Mucosa of descending colon (tissue), 3 donors: Measurements from ENCODE around the gene CHMP4A. TPM values are rescaled to one million over a fixed set of nuclear protein-coding genes. Genes with fewer than 3 reads are reported as not detected.

Source experiments
- ATAC-seq: fragments of 200-7000 bp; cut with Tn5 transposase; one replicate; pipeline ENCODE4 v1.9.1; 2020; ENCODE audit warnings: mild to moderate bottlenecking, moderate library complexity
- DNase-seq, 3 donors: peaks; one replicate each; pipeline ENCODE4 v3.0.0-alpha.2; 2020
- H3K36me3 ChIP-seq: fragments of 200-600 bp; one replicate; pipeline ENCODE4 v1.8.0; 2021; ENCODE audit warnings: low read depth, mild to moderate bottlenecking
- H3K4me1 ChIP-seq: fragments of 200-600 bp; one replicate; pipeline ENCODE4 v1.8.0; 2021; ENCODE audit warnings: low read depth, mild to moderate bottlenecking
- H3K4me3 ChIP-seq: fragments of 200-600 bp; one replicate; pipeline ENCODE4 v1.8.0; 2021; ENCODE audit warnings: mild to moderate bottlenecking
- H3K9me3 ChIP-seq: fragments of 200-600 bp; one replicate; pipeline ENCODE4 v1.8.0; 2021; ENCODE audit warnings: mild to moderate bottlenecking
- intact Hi-C, 2 donors: fragments of 100-400 bp; cut with DNase I in 1 of 2; cut with micrococcal nuclease in 1 of 2; formaldehyde crosslinking; loops; one replicate each; pipeline versions ENCODE4 v1.11.0 to v1.11.1; 2022; cut with DNase I, micrococcal nuclease
- total RNA-seq, 3 donors: library from RNA; stranded (reverse); fragmentation: NEBNext Ultra II Directional in 2 of 3; extraction: Animal tissue kit (Norgen Biotek cat#: 25700) in 2 of 3; gene quantifications; one replicate each; pipeline versions ENCODE4 v1.2.1 to v1.2.4, GENCODE V29; 2021 to 2023
- TF ChIP-seq, protein P1 (sequence below): fragments of 200-600 bp; IDR thresholded peaks from one replicate; pipeline ENCODE4 v1.8.0; 2022; ENCODE audit warnings: antibody characterized with exemption, mild to moderate bottlenecking
- donor health status: DM: no; HTN: no; CAD: no; lungs with moderate emphysema.
- donor health status: DM: no; HTN: no; CAD: no.
- donor health status: DM: no; HTN: yes; CAD: no.

Gene CHMP4A
- total RNA-seq, 3 donors from 2014 or later = 47.6 to 67.8 (median 49.5) TPM

DNA sequence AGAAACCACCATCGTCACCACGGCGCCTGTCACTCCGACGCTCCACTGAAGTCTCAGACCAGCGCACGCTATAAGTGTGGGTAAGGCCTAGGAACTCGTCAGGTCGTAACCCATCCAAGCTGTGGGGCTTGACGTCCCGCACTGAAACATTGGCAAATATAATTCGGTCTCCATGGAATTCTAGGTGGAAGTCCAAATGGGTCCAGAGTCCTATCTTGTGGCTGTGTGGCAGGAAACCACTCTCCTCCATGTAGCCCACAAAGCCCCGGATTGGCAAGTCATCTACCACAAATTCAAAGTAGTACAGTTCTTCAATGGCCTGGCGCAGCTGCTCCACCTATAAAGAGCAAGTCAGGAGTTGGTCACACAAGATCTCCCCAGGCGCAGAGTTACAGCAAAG is 20.4 kb downstream of the CHMP4A start:
- ATAC-seq (no peak), DNase-seq (no peak)
- H3K4me1 ChIP-seq = peaks cover 16% of the 10 kb centered on the region
- no peak overlapping the region for H3K4me3 ChIP-seq
- H3K36me3 ChIP-seq = no peaks in the 10 kb centered on the region
- H3K9me3 ChIP-seq = no peaks in the 10 kb centered on the region
- TF ChIP-seq, protein P1, sequence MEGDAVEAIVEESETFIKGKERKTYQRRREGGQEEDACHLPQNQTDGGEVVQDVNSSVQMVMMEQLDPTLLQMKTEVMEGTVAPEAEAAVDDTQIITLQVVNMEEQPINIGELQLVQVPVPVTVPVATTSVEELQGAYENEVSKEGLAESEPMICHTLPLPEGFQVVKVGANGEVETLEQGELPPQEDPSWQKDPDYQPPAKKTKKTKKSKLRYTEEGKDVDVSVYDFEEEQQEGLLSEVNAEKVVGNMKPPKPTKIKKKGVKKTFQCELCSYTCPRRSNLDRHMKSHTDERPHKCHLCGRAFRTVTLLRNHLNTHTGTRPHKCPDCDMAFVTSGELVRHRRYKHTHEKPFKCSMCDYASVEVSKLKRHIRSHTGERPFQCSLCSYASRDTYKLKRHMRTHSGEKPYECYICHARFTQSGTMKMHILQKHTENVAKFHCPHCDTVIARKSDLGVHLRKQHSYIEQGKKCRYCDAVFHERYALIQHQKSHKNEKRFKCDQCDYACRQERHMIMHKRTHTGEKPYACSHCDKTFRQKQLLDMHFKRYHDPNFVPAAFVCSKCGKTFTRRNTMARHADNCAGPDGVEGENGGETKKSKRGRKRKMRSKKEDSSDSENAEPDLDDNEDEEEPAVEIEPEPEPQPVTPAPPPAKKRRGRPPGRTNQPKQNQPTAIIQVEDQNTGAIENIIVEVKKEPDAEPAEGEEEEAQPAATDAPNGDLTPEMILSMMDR = no peak
- intact Hi-C loops = no loop called here

DNA sequence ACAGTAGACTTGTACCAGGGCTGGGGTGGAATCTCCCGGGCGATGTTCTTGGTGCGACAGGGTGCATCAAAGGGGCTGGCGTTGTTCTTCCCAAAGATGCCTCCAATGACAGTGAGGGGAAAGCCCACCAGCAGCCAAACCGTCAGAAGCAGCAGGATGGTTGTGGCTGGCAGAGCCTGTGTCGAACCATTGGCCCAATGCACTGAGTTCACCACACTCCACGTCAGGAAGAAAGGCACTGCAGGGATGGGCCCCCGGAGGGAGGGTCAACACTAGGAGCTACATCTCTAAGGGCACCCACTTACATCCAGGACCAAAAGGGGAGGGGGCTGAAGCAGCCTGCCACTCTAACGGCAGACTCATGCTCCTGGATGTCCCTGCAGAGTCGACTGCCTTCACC is 22.9 kb downstream of the CHMP4A start:
- Histone ChIP-seq H3K36me3 (no peaks in the 10 kb centered on the region), H3K9me3 (no peaks in the 10 kb centered on the region), H3K4me3 (no peak overlapping the region), H3K4me1 (peaks cover 12% of the 10 kb centered on the region)
- DNase-seq (no peak), ATAC-seq (no peak)
- TF ChIP-seq, protein P1 = no peak
- intact Hi-C loops = no loop called here

DNA sequence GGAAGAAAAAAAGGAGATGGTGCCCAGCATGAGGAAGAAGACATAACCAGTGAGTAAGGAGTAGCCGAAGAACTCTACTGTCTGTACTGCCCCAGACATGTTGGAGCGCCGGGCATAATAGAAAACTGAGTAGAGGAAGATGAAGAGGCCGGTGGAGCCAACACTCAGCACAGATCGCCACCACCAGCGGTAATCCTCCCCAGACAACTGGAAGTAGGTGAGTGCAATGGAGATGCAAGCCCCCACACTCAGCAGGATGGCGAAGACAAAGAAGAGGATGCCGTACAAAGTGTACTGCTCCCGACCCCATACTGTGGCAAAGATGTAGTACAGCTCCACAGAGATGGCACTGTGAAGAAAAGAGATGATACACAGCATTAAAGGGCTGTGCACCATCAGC is 23.8 kb downstream of the CHMP4A start:
- ATAC-seq (no peak), DNase-seq (no peak)
- no peak overlapping the region for H3K4me3 ChIP-seq
- TF ChIP-seq, protein P1 = no peak
- no peaks in the 10 kb centered on the region for H3K9me3 ChIP-seq
- no peaks in the 10 kb centered on the region for H3K36me3 ChIP-seq
- H3K4me1 ChIP-seq = peaks cover 8% of the 10 kb centered on the region
- intact Hi-C loops = no loop called here

DNA sequence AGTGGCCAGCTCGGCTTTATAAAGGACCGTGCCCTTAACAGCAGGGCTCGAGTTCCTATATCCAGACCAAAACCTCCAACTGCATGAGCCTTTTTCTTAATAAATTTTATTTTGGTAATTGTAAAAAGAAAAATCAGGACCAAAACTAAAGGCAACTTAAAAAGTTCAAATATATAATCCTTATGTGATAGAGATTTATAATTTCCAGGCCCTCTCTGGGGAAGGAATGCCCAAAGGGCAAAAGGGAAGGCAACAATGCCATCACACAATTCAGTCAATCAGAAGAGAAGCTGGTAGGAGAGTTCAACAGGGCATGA is 24.3 kb downstream of the CHMP4A start:
- no peaks in the 10 kb centered on the region for H3K36me3 ChIP-seq
- H3K4me1 ChIP-seq = peaks cover 7% of the 10 kb centered on the region
- no peak for ATAC-seq
- H3K9me3 ChIP-seq = no peaks in the 10 kb centered on the region
- TF ChIP-seq, protein P1 = no peak
- intact Hi-C loops = no loop called here
- peak overlapping the region; percentile 20 for H3K4me3 ChIP-seq
- DNase-seq = no peak

DNA sequence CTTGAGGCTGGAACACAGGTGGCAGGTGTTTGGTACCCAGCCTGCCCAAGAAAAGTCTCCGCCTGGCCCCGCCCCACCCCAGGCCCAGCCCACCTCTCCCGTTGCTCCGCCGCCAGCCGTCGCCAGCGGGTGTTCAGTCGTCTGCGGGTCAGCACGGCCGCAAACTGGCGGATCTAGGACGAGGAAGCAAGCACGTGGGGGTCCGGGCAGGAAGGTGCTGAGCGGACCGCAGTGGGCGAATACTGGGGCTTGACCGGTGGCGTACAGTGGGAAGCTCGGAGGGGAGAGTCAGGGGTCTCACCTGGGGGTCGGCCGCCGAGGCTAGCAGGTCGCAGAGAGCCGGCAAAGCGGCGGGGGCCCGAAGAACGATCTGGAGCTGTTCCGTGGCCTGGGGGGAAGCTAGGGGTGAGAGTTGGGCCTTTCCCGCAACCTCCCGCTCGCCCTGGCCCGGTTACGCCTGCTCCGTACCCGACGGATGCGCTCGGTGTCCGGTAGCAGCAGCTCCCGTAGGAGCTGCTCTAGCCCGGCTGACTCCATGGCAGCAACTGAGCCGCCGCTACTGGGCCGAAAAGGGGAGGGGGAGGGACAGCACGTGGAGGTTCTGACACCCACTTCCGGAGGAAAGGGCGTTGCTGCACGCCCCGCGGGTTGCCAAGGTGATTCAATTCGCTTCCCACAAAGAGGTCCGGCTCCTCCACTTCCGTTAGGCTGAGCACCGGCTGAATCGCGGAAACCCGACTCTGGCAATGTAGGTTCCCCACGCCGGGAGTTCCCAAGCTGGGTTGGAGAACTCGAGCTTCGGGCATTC is 24.8 kb downstream of the CHMP4A start, which contains the start of gene IPO4:
Gene IPO4 (minus strand): TSS at position 566 of the 808 bp plus-strand sequence. CDS start 29 bp downstream, at position 537.
- Histone ChIP-seq H3K9me3 (no peaks in the 10 kb centered on the region), H3K4me1 (peaks cover 7% of the 10 kb centered on the region), H3K4me3 (peak within 1 kb of the TSS; percentile 20), H3K36me3 (no peaks in the 10 kb centered on the region)
- TF ChIP-seq, protein P1 = no peak
- intact Hi-C loops = no loop called here
- peak; percentile 94 to 97 (median 94) for DNase-seq
- peak; percentile 98 for ATAC-seq
